Hepatocyte (in vitro differentiated cells): Measurements from ENCODE around the gene ZNF202. TPM values are rescaled to one million over a fixed set of nuclear protein-coding genes. Genes with fewer than 3 reads are reported as not detected.

Source experiments
- DNase-seq: peaks from one replicate; pipeline ENCODE4 v3.0.0-alpha.2; 2016; ENCODE audit warnings: low spot score
- H2AFZ ChIP-seq: fragments of 200-600 bp; sonication (generic); 2 replicates; pipeline ENCODE4 v1.6.0; 2016; ENCODE audit warnings: antibody characterized with exemption, mild to moderate bottlenecking
- H3K27ac ChIP-seq: fragments of 200-600 bp; sonication (generic); 2 replicates; pipeline ENCODE4 v1.5.1; 2016; ENCODE audit warnings: mild to moderate bottlenecking
- H3K27me3 ChIP-seq: fragments of 200-600 bp; sonication (generic); 2 replicates; pipeline ENCODE4 v1.6.1; 2016
- H3K36me3 ChIP-seq: fragments of 200-600 bp; sonication (generic); replicated peaks from 2 replicates; pipeline ENCODE4 v1.5.1; 2016; ENCODE audit warnings: low read depth; ENCODE audit not compliant: insufficient read depth
- H3K4me1 ChIP-seq: fragments of 200-600 bp; sonication (generic); 2 replicates; pipeline ENCODE4 v1.5.1; 2016; ENCODE audit warnings: mild to moderate bottlenecking, moderate library complexity; ENCODE audit not compliant: insufficient read depth
- H3K4me2 ChIP-seq: fragments of 200-600 bp; sonication (generic); 2 replicates; pipeline ENCODE4 v1.6.0; 2016
- H3K4me3 ChIP-seq: fragments of 200-600 bp; sonication (generic); 2 replicates; pipeline ENCODE4 v1.5.1; 2016; ENCODE audit warnings: mild to moderate bottlenecking
- H3K79me2 ChIP-seq: fragments of 200-600 bp; sonication (generic); 2 replicates; pipeline ENCODE4 v1.6.0; 2017; ENCODE audit warnings: mild to moderate bottlenecking
- H3K9me2 ChIP-seq: fragments of 200-600 bp; sonication (generic); replicated peaks from 2 replicates; pipeline ENCODE4 v1.6.0; 2017; ENCODE audit warnings: mild to moderate bottlenecking; ENCODE audit not compliant: insufficient read depth
- H3K9me3 ChIP-seq: fragments of 200-600 bp; sonication (generic); 2 replicates; pipeline ENCODE4 v1.5.1; 2016; ENCODE audit warnings: low read depth, mild to moderate bottlenecking
- H4K20me1 ChIP-seq: fragments of 200-600 bp; sonication (generic); 2 replicates; pipeline ENCODE4 v1.6.0; 2016; ENCODE audit warnings: mild to moderate bottlenecking; ENCODE audit not compliant: insufficient read depth, poor library complexity, severe bottlenecking
- CTCF ChIP-seq: fragments of 200-600 bp; sonication (generic); IDR thresholded peaks from 2 replicates; pipeline ENCODE4 v1.5.1; 2016; ENCODE audit warnings: antibody characterized with exemption, mild to moderate bottlenecking; ENCODE audit not compliant: poor library complexity
- EZH2 ChIP-seq: fragments of 200-600 bp; sonication (generic); IDR thresholded peaks from 2 replicates; pipeline ENCODE4 v1.6.1; 2016; ENCODE audit warnings: antibody characterized with exemption, mild to moderate bottlenecking, borderline replicate concordance
- EZH2phosphoT487 ChIP-seq: fragments of 200-600 bp; sonication (generic); IDR thresholded peaks from one replicate; pipeline ENCODE4 v1.6.1; 2018; ENCODE audit warnings: antibody characterized with exemption, mild to moderate bottlenecking, low read depth, moderate library complexity; ENCODE audit not compliant: unreplicated experiment, severe bottlenecking
- WGBS: methylation state at CpG from one replicate; pipeline ENCODE4 v1.1.6; 2016; ENCODE audit warnings: low lambda C conversion rate; ENCODE audit errors: missing lambda C conversion rate; 5-methylcytosine and 5-hydroxymethylcytosine counted together
- polyA plus RNA-seq: library from polyadenylated mRNA; unstranded; fragments of >200 nt; fragmentation: Nextera tagmentation; extraction: Ambion mirVana; gene quantifications from 2 replicates; pipeline ENCODE4 v1.2.1, GENCODE V29; 2016
- total RNA-seq: library from RNA; depleted of rRNA; stranded (reverse); fragments of >200 nt; gene quantifications from 2 replicates; pipeline ENCODE4 v1.2.3, GENCODE V29; 2014

Gene ZNF202
- total and polyA plus RNA-seq, 2 experiments from 2014 or later, result 5.7 to 8.4 TPM

- Histone ChIP-seq H2AFZ (no peak overlapping the region), H3K79me2 (no peaks in the 10 kb centered on the region), H3K4me1 (no peaks in the 10 kb centered on the region), H4K20me1 (no peaks in the 10 kb centered on the region), H3K27ac (no peak overlapping the region), H3K36me3 (no peaks in the 10 kb centered on the region), H3K9me3 (no peaks in the 10 kb centered on the region), H3K4me3 (no peak overlapping the region), H3K27me3 (no peaks in the 10 kb centered on the region), H3K9me2 (no peaks in the 10 kb centered on the region), H3K4me2 (no peak overlapping the region)
- WGBS, result 88% methylated on average over 3 of the region's 3 CpGs
- TF ChIP-seq CTCF (no peak), EZH2 (no peak), EZH2phosphoT487 (no peak)
- DNase-seq, result no peak
Observed at GRCh38 chr11:123704341-123704740, 37.1 kb downstream of the ZNF202 start.

- no peaks in the 10 kb centered on the region for H3K27me3 ChIP-seq
- H3K79me2 ChIP-seq, result no peaks in the 10 kb centered on the region
- H3K9me2 ChIP-seq, result no peaks in the 10 kb centered on the region
- no peaks in the 10 kb centered on the region for H4K20me1 ChIP-seq
- 32% methylated on average over 2 of the region's 2 CpGs for WGBS
- DNase-seq, result peak; percentile 20
- no peaks in the 10 kb centered on the region for H3K9me3 ChIP-seq
- H3K4me2 ChIP-seq, result no peak overlapping the region
- H3K4me3 ChIP-seq, result no peak overlapping the region
- TF ChIP-seq EZH2, result no peak
- TF ChIP-seq CTCF, result no peak
- no peak overlapping the region for H2AFZ ChIP-seq
- no peaks in the 10 kb centered on the region for H3K36me3 ChIP-seq
- no peak overlapping the region for H3K27ac ChIP-seq
- H3K4me1 ChIP-seq, result no peaks in the 10 kb centered on the region
Observed at GRCh38 chr11:123702696-123703095, 38.8 kb downstream of the ZNF202 start.

GRCh38 chr11:123702139-123702538, 39.3 kb downstream of the ZNF202 start:
- H3K9me2 ChIP-seq, result no peaks in the 10 kb centered on the region
- no peak for DNase-seq
- no peak overlapping the region for H2AFZ ChIP-seq
- H3K36me3 ChIP-seq, result no peaks in the 10 kb centered on the region
- no peaks in the 10 kb centered on the region for H3K79me2 ChIP-seq
- no peak overlapping the region for H3K4me3 ChIP-seq
- no peak overlapping the region for H3K4me2 ChIP-seq
- WGBS, result 67% methylated on average over 9 of the region's 9 CpGs
- H3K27me3 ChIP-seq, result no peaks in the 10 kb centered on the region
- H4K20me1 ChIP-seq, result no peaks in the 10 kb centered on the region
- no peaks in the 10 kb centered on the region for H3K9me3 ChIP-seq
- no peaks in the 10 kb centered on the region for H3K4me1 ChIP-seq
- no peak overlapping the region for H3K27ac ChIP-seq
- TF ChIP-seq CTCF (no peak), EZH2 (no peak), EZH2phosphoT487 (no peak)

GRCh38 chr11:123700772-123701171, 40.7 kb downstream of the ZNF202 start:
- Histone ChIP-seq H3K79me2 (no peaks in the 10 kb centered on the region), H3K27me3 (no peaks in the 10 kb centered on the region), H3K9me3 (no peaks in the 10 kb centered on the region), H3K27ac (no peak overlapping the region), H3K36me3 (no peaks in the 10 kb centered on the region), H3K4me3 (no peak overlapping the region), H3K9me2 (no peaks in the 10 kb centered on the region), H2AFZ (no peak overlapping the region), H4K20me1 (no peaks in the 10 kb centered on the region), H3K4me2 (no peak overlapping the region), H3K4me1 (no peaks in the 10 kb centered on the region)
- WGBS, result 84% methylated on average over 3 of the region's 3 CpGs
- TF ChIP-seq EZH2 (no peak), CTCF (no peak), EZH2phosphoT487 (no peak)
- peak; percentile 37 for DNase-seq
